Testis (tissue), 2 donors: ENCODE results near the gene SHLD2.
"Not testable (repeated sequence)": the region's sequence is repeated elsewhere in the genome, so short reads cannot be mapped to it uniquely, and the experiment has no call there.

ENCODE experiments used
- CTCF ChIP-seq, 3 experiments: fragments of 450-650 bp in 2 of 3; fragments of 200-600 bp in 1 of 3; sonication (generic) in 1 of 3; IDR thresholded peaks; one replicate each; pipeline ENCODE4 v1.5.1; 2016 to 2019; ENCODE audit warnings: antibody characterized with exemption in 3 of 3, mild to moderate bottlenecking in 2 of 3, moderate library complexity in 1 of 3
- POLR2A ChIP-seq: fragments of 450-650 bp; IDR thresholded peaks from one replicate; pipeline ENCODE4 v1.6.1; 2017; ENCODE audit warnings: antibody characterized with exemption, mild to moderate bottlenecking, moderate library complexity

GRCh38 chr10:87229211-87229610 lies 134.2 kb downstream of the SHLD2 start:
- TF ChIP-seq CTCF (IDR thresholded peaks at IDR 0.05); POLR2A: not testable (repeated sequence)
